HG03571 (cell line): ENCODE results near the gene ARID3B.
"Not testable (repeated sequence)": the region's sequence is repeated elsewhere in the genome, so short reads cannot be mapped to it uniquely, and the experiment has no call there.

Experiments
- ATAC-seq: cut with Tn5 transposase; IDR thresholded peaks from one replicate; pipeline ENCODE4 v1.9.1; 2021; ENCODE audit not compliant: unreplicated experiment

ARID3B gene

DNA sequence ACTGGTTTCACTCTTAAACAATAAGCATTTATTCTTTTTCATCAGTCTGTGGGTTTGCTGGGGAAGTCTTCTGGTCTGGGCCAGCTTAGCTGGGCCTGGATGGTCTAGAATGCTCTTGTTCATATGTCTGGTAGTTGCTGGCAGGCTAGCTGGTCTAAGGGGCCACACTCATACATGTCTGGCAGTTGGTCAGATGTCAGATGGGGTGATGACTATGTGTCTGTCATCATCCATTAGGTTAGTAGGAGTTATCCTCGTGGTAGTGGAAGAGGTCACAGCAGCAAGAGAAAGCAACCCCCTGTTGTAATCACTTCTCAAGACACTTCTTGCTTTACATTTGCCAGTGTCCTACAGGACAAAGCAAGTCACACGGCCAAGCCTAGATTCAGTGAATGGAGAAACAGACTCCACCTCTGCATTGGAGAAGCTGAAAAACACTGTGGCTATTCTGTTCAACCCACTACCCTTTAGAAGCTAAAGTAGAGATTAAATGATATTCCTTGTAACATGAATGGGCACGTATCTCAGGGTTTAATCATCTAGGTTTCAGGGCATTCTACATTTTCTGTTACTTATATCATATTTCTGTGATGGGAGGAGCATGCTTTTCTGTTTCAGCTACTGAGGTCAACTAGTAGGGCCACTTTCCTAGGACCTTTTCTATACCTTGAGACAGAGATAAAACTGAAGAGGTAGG is 5.5 kb upstream of the ARID3B start:
- ATAC-seq: no peak

DNA sequence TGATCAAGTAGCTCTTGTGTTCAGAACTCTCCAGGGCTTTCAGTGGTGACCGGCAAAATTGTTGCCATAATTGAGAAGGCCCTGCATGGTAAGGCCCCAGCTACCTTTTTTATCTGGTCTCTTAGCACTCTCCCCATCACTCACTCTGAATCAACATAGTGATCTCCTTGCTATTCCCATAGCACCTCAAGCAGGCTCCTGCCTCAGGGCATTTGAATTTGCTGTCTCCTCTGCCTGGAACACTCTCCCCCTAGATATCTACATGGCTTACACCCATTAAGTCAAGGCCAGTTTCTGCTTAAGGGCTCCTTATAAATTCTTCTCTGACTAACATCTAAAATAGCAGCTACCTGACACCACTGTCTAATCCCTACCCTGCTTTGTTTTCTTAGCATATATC is 3.3 kb upstream of the ARID3B start:
- no peak for ATAC-seq

DNA sequence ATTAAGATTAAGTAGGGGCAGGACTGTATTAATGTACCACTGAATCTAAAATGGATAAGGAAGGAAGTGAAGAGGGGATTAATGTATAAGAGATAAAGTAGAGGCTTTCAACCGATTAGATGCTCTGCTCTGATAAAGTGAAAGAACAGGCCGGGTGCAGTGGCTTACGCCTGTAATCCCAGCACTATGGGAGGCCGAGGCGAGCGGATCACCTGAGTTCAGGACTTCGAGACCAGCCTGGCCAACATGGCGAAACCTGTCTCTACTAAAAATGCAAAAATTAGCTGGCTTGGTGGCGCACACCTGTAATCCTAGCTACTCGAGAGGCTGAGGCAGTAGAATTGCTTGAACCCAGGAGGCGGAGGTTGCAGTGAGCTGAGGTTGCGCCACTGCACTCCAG is 1.5 kb upstream of the ARID3B start:
- not testable (repeated sequence) for ATAC-seq

DNA sequence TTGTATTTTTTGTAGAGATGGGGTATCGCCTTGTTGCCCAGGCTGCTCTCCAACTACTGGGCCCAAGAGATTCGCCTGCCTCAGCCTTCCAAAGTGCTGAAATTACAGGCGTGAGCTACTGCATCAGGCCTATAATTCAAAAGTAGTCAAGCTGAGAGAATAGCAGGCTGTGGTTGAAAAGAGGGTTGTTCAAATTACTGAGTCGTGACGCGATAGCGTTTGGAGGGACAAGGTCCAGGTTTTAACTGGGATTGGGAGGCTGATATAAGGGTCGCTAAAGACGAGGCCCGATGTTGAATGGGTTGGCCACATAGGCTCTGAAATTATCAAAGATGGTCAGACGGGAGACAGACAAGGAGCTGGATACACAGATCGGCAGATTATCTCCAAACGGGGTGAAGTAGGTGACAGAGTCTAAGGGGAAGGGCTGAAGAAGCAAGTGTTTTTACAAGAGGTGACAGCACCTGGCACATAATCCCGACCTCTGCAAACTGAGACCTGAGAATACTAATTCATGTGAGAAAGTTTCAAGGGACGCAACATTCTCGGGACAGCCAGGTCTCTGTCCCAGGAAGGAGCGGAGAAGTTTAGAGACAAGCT is 759 bp upstream of the ARID3B start:
- ATAC-seq: peak; percentile 12

DNA sequence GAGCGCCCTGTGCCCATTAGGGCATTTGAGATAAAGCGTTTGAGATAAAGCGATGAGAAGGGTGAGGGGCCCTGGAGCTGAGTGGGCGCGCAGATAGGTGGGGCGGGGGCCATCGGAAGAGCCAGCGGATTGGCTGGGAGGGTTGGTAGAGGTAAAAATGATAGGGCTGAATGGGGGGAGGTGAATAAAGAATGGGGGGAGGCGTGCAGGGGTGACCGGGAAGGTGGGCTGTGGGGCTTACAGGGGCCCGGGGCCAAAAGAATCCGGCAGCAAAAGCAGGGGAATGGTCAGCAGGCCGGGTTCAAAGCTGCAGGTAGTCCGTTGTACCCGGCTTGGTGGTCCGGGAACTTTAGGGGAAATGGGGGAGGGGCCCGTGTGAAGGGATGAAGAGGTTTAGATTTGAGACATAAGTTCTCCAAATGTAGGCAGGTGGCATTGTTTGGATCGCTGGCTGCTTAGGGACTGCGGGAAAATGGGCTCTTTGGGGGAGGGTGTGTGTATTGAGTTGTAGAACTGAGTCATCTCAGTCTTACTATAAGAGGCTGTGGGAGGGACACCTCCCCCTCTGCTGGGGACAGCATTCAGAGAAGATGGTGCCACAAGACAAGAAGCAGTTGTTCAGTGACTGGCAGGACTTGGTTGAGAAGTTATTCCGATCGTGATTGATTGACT is 610 bp downstream of the ARID3B start:
- ATAC-seq: peak; percentile 31

DNA sequence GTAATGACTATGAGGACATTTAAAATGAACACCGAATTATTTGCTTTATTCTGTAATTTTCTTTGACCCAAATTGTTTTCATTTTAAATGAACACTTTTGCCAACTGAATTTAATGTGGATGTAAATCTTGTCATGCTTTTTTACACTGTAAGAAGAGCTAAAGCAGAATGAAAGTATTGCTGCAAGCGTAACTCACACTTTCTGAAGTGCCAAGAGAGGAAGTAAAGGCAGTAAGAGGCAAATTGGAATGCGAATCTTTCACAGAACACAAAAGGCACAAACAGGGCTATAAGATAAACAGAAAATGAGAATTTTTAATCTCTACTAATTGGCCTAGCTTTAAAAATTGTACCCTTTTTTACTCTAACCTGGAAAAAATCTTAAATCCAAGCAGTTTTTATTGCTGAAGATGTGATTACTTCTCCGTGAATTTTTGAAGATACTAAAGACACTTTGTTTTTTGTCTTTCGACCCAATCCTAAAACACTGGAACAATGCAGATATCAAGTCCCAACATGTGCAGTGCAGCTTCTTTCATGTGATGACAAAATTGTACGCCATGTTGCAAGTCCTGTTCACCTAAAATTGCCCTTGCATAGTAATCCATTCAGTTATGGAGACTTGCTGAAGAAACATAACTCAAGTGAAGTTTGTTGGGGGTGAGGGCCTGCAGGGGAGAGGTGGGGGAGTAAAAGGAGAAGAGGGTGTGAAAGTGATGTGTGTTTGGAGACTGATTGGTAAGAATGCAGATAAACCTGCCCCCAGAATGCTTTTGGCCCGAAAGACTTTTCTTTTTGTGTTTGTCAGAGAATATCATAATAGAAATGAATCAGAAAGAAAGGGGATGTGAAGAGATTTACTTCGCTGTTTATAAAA is 1.4 kb downstream of the ARID3B start:
- ATAC-seq: no peak

DNA sequence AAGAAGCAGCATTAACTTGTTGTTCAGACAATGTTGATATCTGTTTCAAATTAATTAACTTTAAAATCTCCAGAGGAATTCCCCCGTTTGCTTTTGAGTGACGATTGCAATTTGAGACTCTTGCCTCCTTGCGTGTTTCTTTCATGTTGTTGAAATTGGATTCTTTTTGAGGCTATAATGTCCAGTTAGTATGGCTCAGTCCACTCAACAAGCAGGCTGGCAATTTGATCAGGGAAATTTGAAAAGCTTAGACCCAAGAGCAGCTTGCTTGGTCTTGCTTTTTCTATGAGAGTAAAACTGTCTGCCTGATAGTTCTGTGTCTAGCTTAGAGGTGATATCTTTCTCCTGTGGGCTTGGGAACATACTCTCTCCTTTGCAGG is 2.0 kb downstream of the ARID3B start:
- no peak for ATAC-seq

DNA sequence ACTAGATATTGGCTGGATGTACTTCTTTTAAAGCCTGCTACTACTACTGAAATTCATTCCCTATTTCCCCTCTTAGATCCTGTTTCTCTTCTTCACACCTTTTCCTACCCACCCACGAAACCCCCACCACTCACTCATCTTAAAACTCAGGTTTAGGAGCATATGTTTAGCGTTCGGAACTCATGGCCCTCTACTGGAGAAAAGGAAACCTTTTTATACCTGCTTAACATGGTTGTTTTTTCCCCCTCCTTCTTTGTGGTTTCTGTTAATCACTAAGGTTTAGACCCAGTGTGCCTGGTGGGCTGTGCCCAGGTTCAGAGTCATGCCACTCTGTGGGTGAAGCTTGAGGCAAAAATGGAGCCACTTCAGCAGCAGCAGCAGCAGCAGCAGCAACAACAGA is 2.6 kb downstream of the ARID3B start:
- ATAC-seq: no peak

DNA sequence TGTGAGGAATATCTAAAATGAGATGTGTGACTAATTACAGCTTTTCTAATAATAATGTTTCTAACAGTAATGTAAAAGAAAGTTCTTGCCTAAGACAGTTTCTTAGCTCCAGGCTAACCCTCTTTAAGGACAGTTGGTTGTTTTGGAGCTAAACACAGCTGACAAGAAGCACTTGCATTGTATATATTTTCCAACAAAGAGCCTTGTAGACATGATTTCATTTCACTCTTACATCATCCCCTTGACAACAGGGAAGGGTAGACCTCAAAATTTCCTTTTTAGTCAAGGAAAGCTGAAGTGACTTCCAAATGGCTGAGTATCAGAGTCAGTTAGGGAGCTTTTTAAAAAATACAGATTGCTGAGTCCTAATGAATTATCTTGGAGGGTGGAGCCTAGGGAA is 4.1 kb downstream of the ARID3B start:
- ATAC-seq: no peak

DNA sequence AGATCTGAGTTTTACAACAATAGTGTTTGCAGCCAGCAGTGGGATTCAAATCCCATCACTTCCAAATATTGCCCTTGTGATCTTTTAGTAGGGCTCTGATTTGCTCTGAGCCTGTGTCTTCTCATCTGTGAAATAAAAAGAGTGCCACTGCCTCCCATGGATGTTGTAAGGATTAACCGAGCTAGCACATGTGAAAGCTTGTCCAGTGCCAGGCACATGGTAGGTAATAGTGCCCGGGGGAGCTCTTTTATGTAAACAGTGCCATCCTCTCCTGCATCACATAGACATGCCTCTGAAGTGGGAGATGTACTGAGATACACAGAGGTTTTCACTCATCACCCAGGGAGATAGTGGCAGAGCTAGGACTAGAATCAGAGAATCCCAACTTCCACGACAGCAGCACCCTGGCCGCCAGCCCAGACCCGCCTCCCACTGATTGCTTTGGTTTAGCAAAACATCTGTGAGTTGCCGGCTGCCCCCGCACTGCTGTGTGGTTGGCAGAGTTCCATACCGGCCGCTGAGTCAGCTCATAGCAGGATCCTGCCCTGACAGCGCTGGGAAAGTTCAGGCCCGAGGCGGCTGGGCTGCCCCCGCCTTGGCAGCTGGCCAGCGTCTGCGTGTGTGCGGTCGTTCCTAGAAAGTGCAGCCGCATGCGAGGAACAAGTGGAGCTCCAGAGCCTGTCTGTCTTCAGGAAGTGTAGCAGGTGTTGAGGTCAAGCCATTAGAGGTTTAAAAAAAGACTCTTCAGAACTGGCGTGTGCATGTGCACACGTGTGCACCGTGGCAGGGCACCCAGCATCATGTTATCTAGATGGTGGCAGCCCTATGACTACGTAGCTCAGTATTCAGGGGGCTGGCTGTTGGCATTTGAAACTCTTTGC is 5.0 kb downstream of the ARID3B start:
- ATAC-seq: peak; percentile 43

DNA sequence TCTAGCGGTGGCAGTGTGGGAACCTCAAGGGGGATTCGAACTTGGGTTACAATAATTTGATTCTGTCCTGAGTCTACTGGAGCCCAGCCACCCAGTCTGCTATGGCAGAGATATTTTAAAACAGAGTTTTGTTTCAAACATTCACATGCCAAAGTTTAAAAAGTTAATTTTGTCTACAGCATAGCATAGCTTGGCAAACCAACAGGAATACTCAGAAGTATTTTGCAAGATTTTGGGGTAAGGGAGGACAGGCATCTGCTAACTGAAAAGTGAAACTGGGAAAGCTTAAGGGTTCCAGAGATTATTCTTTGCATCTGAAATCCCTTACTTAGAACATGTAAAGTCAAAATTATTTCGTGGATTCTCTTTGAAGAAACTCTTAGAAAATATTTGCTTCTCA is 6.6 kb downstream of the ARID3B start:
- ATAC-seq: no peak

DNA sequence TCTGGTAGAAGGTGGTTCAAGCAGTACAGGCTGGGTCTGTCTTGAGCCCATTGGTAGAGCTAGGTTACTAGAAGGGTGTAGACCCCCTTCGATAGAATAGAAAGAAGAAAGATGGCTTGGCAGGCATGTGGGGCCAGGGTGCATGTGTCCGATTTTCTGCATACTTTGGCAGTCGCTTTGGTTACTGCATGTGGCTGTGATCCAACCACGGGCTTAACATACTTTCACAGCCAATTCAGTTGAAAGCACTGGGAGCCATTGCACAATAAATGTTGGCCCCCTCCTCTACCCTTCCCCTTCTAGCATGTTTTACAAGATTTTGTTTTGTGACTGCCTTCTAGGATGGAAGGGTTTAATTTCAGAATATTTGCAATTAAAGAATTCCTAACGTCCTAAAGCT is 7.2 kb downstream of the ARID3B start:
- no peak for ATAC-seq

DNA sequence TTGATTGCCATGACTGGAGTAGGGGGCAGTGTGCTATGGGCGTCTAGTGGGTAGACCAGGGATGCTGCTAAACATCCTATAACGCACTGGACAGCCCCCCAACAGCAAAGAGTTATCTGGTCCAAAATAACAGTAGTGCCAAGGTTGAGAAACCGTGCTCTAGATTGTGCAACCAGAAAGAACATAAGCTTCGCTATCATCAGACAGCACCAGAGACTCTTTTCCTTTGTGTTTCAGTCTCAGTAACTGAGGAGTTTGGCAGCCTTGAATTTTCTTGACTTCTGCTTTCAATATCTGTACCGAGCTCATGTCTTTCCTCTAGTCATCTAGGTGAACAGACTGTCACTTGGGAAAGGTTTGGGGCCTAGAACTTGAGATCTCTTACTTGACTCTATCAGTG is 8.8 kb downstream of the ARID3B start:
- no peak for ATAC-seq

DNA sequence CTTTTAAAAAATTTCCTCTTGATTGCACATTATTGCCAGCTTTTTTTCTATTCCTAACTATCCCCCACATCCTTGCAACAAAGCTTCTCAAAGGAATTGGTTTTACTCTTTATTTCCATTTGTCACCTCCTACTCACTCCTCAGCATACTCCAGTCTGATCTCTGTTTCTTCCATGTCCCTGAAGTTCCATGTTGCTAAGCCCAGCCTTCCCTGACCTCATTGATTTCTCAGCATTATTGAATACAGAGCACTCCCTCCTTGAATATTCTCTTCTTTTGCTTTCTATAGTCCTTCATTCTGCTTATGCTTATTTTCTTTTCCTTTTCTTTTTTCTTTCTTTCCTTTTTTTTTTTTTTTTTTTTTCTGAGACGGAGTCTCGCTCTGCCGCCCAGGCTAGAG is 10.7 kb downstream of the ARID3B start:
- ATAC-seq: no peak

DNA sequence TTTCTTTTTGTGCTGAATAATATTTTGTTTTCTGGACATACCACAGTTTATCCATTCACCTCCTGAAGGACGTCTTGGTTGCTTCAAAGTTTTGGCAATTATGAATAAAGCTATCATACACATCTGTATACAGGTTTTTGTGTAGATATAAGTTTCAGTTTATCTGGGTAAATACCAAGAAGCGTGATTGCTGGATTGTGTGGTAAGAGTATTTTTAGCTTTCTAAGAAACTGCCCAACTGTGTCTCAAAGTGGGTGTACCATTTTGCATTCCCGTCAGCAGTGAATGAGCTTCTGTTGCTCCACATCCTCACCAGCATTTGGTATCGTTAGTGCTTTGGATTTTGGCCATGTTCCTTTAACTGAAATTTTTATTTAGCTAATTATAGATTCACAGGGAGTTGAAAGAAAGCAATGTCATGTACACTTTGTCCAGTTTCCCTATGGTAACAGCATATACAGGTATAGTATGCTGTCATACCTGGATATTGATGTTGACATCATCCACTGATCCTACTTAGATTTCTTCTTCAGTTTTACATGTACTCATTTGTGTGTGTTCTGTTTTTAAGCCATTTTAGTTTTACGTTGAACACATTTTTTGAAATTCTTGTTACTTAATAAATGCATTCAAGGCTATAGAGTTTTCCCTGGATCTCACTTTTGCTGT is 11.9 kb downstream of the ARID3B start:
- ATAC-seq: no peak

DNA sequence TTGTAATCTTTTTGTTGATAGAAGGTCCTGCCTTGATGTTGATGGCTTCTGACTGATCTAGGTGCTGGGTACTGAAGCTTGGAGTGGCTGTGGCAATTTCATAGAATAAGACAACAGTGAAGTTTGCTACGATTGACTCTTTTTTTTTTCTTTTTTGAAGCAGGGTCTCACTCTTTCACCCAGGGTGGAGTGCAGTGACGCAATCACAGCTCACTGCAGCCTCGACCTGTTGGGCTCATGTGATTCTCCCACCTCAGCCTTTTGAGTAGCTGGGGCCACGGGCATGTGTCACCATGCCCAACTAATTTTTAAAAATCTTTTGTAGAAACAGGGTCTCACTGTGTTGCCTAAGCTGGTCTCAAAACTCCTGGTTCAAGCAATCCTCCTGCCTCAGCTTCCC is 14.2 kb downstream of the ARID3B start:
- ATAC-seq: no peak

DNA sequence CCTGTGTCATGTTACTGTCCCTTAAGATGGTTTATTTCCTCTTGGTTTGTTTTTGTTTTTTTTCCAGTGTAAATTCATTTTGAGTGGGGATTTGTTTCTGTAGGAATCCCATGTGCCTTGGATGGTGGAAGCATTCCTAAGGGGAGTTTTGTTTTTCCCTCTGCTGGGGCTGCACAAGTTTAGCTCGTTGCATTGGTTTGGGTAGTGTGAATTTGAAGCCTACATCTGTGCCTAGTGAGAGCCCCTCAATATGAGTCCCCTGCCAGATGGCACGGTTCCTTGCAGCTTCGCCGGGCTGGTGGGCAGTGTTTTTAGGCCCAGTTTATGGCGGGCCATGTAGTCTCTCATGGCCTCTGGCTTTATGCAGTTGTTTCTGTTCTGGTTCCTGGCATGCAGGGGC is 17.7 kb downstream of the ARID3B start:
- ATAC-seq: no peak

DNA sequence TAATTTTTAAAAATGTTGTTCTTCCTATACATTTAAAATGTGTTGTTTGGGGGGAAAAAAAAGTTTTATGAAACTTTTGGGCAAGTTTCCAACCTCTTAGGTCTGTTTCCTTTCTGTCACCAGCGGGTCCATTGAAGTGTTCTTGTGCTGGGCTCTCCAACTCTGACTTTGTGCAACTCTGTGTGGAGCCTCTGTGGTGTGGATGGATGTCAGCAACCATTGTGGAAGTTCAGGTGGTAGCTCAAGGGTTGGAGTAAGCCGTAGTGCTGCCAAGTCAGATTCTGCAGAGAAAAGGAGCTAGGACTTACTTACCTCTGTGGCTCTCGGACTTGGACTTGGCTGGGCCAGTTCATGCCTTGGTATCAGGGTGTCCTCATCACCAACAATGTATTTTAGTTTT is 22.4 kb downstream of the ARID3B start:
- no peak for ATAC-seq

DNA sequence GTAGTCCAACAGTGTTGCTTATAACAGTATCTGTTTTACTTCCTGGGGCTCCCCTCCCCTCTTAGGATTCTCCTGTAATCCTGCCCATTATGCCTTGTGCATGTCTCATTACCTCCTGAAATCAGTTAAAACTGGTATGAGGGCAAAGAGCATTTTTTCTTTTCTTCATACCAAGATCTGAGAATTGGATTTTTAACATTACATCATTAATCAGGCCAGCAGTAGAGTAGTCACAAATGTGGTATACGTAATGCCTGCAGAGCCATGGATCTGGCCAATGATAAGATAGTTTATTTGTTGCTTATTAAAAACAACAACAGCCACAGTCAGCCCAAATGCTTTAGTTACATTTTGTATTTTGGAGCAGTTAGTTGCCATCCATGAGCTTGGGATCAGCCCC is 23.2 kb downstream of the ARID3B start:
- no peak for ATAC-seq
